ENCODE results near the gene TMIGD1. TPM values are rescaled to one million over a fixed set of nuclear protein-coding genes. Genes with fewer than 3 reads are reported as not detected.
"Not testable (repeated sequence)": the region's sequence is repeated elsewhere in the genome, so short reads cannot be mapped to it uniquely, and the experiment has no call there.

Gene TMIGD1
- polyA plus RNA-seq, 4 donors: 0.59 to 1.2 (median 0.83) TPM

DNA sequence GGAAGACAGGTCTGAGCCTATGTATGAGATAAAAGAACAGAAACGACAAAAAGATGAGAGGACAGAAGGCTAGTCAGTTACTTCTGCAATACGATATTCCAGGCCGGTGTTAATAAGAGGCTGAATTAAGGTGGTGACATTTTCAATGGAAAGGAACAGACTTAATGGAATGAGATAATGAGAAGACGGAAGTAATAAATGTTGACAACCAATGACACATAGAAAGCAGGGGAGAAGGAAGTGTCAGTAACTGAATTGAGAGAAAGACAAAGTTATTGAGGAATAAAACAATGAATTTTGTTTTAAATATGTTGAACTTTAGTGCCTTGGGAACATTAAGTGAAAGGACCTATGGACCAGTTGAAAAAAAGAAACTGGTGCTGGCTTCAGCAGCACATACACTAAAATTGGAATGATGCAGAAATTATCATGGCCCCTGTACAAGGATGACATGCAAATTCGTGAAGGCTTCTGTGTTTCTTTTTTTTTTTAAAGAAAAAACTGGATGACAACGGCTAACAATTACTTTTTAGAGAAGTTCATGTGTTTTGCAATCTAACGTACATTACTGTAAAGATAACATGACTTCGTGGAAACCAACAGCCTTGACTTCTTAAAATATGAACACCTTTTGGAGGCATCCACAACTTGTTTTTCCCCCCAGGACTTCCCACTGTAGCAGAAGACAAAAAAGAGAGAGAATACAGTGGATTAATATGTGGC, 26.4 kb upstream of the TMIGD1 start:
- no peak for DNase-seq (ENCODE audit: low read depth in 4 of 4, low spot score in 2 of 4)

DNA sequence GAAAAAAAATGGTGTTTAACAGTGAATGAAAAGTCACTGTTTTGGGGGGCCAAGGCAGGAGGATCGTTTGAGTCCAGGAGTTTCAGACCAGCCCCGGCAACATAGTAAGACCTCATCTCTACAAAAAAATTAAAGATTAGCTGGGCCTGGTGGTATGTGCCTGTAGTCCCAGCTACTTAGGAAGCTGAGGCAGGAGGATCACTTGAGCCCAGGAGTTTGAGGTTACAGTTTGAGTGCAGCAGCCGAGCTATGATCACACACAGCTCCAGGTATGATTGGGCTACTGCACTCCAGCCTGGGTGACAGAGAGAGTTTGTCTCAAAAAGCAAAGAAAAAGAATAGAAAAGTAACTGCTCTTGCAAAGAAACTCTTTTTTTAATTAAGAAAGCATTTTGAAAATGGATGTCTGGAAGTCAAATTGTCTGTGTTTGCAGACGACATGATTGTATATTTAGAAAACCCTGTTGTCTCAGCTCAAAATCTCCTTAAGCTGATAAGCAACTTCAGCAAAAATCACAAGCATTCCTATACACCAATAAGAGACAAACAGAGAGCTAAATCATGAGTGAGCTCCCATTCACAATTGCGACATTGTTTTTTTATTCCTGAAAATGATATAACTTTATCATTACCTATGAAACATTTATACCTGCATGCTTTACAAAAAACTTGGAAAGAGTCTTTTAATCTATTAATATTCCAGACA, 24.4 kb upstream of the TMIGD1 start:
- no peak for DNase-seq (ENCODE audit: low read depth in 4 of 4, low spot score in 2 of 4)

DNA sequence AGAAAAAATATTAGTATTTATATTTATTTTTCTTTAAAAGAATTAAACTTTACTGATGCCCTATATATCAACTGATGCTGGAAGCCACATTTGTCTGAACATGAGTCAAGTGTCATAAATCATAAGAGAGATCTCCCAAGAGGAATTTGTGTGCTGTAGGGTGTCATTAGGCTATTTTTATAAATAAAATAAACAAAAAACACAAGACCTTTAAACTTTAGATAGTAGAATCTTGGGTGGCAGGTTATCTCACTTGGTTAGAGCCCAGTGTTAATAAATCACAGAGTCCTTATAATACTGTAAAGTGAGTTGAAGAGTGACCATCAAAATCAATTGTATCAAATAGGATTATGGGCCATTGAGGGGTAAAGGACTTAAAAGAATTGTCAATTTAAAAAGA, 23.6 kb upstream of the TMIGD1 start:
- no peak for DNase-seq (ENCODE audit: low read depth in 4 of 4, low spot score in 2 of 4)

GRCh38 chr17:30354701-30355100, 20.8 kb upstream of the TMIGD1 start:
- DNase-seq (ENCODE audit: low read depth in 4 of 4, low spot score in 2 of 4): no peak

DNA sequence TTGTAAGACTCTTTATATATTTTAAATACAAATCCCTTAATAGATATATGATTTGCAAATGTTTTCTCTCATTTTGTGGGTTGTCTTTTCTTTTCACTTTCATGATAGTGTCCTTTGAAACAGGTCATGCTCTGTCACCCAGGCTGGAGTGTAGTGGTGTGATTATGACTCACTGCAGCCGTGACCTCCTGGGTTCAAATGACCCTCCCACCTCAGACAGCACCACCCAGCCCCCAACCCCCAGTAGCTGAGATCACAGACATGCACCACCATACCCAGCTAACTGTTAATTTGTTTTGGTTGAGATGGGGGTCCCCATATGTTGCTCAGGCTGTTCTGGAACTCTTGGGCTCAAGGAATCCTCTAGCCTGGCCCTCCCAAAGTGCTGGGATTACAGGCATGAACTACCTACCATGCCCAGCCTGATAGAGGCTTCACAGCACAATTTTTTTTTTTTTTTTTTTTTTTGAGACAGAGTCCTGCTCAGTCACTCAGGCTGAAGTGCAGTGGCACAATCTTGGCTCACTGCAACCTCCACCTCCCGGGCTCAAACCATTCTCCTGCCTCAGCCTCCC, 18.5 kb upstream of the TMIGD1 start:
- no peak for DNase-seq (ENCODE audit: low read depth in 4 of 4, low spot score in 2 of 4)

DNA sequence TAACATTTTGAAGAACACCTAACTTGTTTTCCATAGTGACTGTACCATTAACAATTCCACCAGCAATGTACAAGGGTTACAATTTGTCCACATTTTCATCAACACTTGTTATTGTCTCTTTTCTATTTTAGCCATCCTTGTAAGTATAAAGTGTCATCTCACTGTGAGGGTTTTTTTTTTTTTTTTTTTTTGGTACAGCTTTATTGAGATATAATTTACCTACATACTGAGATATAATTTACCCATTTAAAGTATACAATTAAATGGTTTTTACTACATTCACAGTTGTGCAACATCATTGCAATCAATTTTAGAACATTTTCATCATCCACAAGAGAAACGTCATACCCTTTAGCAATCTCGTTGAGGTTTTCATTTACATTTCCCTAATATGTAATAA, 17.9 kb upstream of the TMIGD1 start:
- DNase-seq (ENCODE audit: low read depth in 4 of 4, low spot score in 2 of 4): no peak

DNA sequence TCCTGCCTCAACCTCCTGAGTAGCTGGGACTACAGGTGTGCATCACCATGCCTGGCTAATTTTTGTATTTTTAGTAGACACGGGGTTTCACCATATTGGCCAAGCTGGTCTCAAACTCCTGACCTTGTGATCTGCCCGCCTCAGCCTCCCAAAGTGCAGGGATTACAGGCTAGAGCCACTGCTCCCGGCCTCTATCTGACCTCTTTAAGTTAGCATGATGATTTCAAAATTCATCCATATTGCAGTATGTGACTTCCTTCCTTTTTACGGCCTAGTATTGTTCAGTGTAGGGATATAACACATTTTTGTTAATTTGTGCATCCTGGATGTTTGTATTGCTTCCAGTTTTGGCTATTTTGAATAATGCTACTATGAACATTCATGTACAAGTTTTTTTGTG, 17.4 kb upstream of the TMIGD1 start:
- DNase-seq (ENCODE audit: low read depth in 4 of 4, low spot score in 2 of 4): not testable (repeated sequence)

GRCh38 chr17:30349252-30349651, 15.4 kb upstream of the TMIGD1 start:
- DNase-seq (ENCODE audit: low read depth in 4 of 4, low spot score in 2 of 4): no peak

- no peak for DNase-seq (ENCODE audit: low read depth in 4 of 4, low spot score in 2 of 4)
Observed at GRCh38 chr17:30347488-30347887, 13.6 kb upstream of the TMIGD1 start.

- no peak for DNase-seq (ENCODE audit: low read depth in 4 of 4, low spot score in 2 of 4)
Observed at GRCh38 chr17:30346221-30346795, 12.5 kb upstream of the TMIGD1 start.

- DNase-seq (ENCODE audit: low read depth in 4 of 4, low spot score in 2 of 4): no peak
Observed at GRCh38 chr17:30345527-30346075, 11.7 kb upstream of the TMIGD1 start.

- no peak for DNase-seq (ENCODE audit: low read depth in 4 of 4, low spot score in 2 of 4)
Observed at GRCh38 chr17:30345089-30345433, 11.2 kb upstream of the TMIGD1 start.

DNA sequence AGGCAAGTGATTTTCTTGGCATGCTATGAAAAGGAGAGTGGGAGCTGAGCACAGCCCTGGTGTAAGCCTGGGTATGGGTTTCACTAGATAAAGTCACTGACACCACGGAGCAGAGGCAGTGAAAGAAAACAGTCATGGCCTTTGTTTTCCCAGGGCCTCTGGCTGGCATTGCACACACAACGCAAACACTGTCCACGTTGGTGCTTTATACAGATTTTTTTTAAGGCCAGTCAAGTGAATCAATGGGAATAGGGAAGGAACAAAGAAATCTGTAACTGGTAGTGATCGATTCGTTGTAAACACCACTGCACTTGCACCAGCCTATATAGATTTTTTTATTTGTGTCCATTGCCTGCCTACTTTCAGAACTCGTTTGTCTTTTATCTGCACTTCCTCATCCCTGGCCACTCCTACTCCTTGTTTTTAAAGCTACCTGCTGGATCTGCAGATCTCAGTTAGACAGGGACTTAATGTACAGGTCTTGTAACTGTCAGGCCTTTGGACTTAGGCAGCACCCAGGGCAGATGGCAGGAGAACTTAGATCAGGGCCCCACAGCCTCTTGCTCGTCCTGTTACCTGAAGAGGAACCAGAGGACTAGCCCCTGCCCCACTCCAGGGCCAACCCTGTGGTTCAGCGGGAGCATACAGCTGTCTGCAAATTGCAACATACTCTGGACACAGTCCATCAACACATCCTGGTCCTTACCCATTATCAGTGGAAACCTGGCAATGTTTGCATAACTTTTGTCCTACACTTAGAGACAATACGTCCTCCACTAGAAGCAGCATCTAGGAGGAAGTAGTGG, 10.6 kb upstream of the TMIGD1 start:
- no peak for DNase-seq (ENCODE audit: low read depth in 4 of 4, low spot score in 2 of 4)

GRCh38 chr17:30343796-30344195, 9.9 kb upstream of the TMIGD1 start:
- no peak for DNase-seq (ENCODE audit: low read depth in 4 of 4, low spot score in 2 of 4)

GRCh38 chr17:30343244-30343643, 9.4 kb upstream of the TMIGD1 start:
- not testable (repeated sequence) for DNase-seq (ENCODE audit: low read depth in 4 of 4, low spot score in 2 of 4)

- no peak for DNase-seq (ENCODE audit: low read depth in 4 of 4, low spot score in 2 of 4)
Observed at GRCh38 chr17:30341703-30342249, 7.9 kb upstream of the TMIGD1 start.

- no peak for DNase-seq (ENCODE audit: low read depth in 4 of 4, low spot score in 2 of 4)
Observed at GRCh38 chr17:30340801-30341356, 7.0 kb upstream of the TMIGD1 start.

DNA sequence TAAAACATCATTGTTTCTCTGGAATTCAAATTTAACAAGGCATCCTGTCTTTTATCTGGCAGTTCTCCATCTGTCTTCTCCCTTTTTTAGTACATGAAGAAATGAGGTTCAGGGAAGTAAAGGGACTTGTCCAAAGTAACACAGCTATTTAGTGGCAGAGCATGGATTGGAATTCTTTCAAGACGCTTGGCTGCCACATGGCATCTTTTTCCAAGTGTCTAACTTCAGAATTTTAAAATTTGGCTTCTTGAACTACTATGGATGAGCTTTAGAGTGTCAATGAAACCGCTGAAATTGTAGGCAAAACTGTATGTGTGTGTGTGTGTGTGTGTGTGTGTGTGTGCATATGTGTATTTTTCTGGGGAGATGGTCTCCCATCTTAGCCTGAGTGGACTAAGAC, 5.2 kb upstream of the TMIGD1 start:
- DNase-seq (ENCODE audit: low read depth in 4 of 4, low spot score in 2 of 4): no peak

GRCh38 chr17:30337393-30337999, 3.6 kb upstream of the TMIGD1 start:
- DNase-seq (ENCODE audit: low read depth in 4 of 4, low spot score in 2 of 4): no peak

Measured in left renal cortex interstitium (tissue), 4 donors.